CD14-positive monocyte (primary cell): ENCODE data around the gene ASIC2. TPM values are rescaled to one million over a fixed set of nuclear protein-coding genes. Genes with fewer than 3 reads are reported as not detected.

Experiments used
- DNase-seq, 3 donors: peaks; one replicate each; pipeline ENCODE4 v3.0.0-alpha.2; 2011 to 2022
- H2AFZ ChIP-seq: 2 replicates; pipeline ENCODE4 v1.6.0; 2012; ENCODE audit warnings: mild to moderate bottlenecking, low read depth, low read length, inconsistent platforms; ENCODE audit not compliant: insufficient read depth, poor library complexity, severe bottlenecking
- H3K27ac ChIP-seq, 2 donors: 1 replicate in 1 of 2; 2 replicates in 1 of 2; pipeline ENCODE4 v1.5.1; 2012 to 2013; ENCODE audit warnings: low read length in 2 of 2, control low read depth in 1 of 2, inconsistent platforms in 1 of 2, low read depth in 1 of 2, mild to moderate bottlenecking in 1 of 2
- H3K27me3 ChIP-seq, 2 donors: one replicate each; pipeline versions ENCODE4 v1.6.0 to v1.6.1; 2011 to 2013; ENCODE audit warnings: low read length in 2 of 2; ENCODE audit not compliant: control insufficient read depth in 2 of 2, insufficient read depth in 2 of 2
- H3K36me3 ChIP-seq, 2 donors: replicated peaks in 1 of 2; 1 replicate in 1 of 2; 2 replicates in 1 of 2; pipeline versions ENCODE4 v1.5.1 to v1.6.1; 2012 to 2013; ENCODE audit warnings: low read length in 2 of 2, control low read depth in 1 of 2, inconsistent platforms in 1 of 2, mild to moderate bottlenecking in 1 of 2; ENCODE audit not compliant: insufficient read depth in 2 of 2, control insufficient read depth in 1 of 2
- H3K4me1 ChIP-seq, 2 donors: 1 replicate in 1 of 2; 2 replicates in 1 of 2; pipeline versions ENCODE4 v1.5.1 to v1.6.1; 2012 to 2013; ENCODE audit warnings: low read length in 2 of 2, control low read depth in 1 of 2, inconsistent platforms in 1 of 2, mild to moderate bottlenecking in 1 of 2, moderate library complexity in 1 of 2; ENCODE audit not compliant: insufficient read depth in 2 of 2, control insufficient read depth in 1 of 2
- H3K4me2 ChIP-seq: replicated peaks from 2 replicates; pipeline ENCODE3; 2012; ENCODE audit warnings: low read length, moderate library complexity, mild to moderate bottlenecking; ENCODE audit not compliant: poor library complexity, severe bottlenecking; ENCODE audit errors: extremely low read depth
- H3K4me3 ChIP-seq, 3 experiments: fragments of 200-600 bp in 1 of 3; sonication (generic) in 1 of 3; replicated peaks in 1 of 3; 1 replicate in 2 of 3; 2 replicates in 1 of 3; pipeline ENCODE4 v1.5.1; 2011 to 2013; ENCODE audit warnings: low read length in 3 of 3, mild to moderate bottlenecking in 3 of 3, control low read depth in 2 of 3, low read depth in 2 of 3, inconsistent platforms in 1 of 3, moderate library complexity in 1 of 3
- H3K79me2 ChIP-seq: 2 replicates; pipeline ENCODE4 v1.6.0; 2012; ENCODE audit warnings: mild to moderate bottlenecking, control low read depth, inconsistent platforms, low read length, moderate library complexity; ENCODE audit not compliant: insufficient read depth
- H3K9ac ChIP-seq: 2 replicates; pipeline ENCODE4 v1.6.0; 2017; ENCODE audit warnings: low read length, mild to moderate bottlenecking; ENCODE audit not compliant: insufficient read depth, poor library complexity, severe bottlenecking
- H3K9me3 ChIP-seq, 2 donors: replicated peaks in 1 of 2; 1 replicate in 1 of 2; 2 replicates in 1 of 2; pipeline versions ENCODE4 v1.5.1 to v1.6.1; 2012 to 2013; ENCODE audit warnings: low read length in 2 of 2, control low read depth in 1 of 2; ENCODE audit not compliant: control insufficient read depth in 1 of 2, insufficient read depth in 1 of 2
- H4K20me1 ChIP-seq: 2 replicates; pipeline ENCODE4 v1.6.0; 2012; ENCODE audit warnings: mild to moderate bottlenecking, low read length, control low read depth, moderate library complexity; ENCODE audit not compliant: insufficient read depth
- H3K27ac Mint-ChIP-seq, 7 donors: one replicate each; pipeline ENCODE4 v1.8.0; 2020; ENCODE audit warnings: mild to moderate bottlenecking in 7 of 7, mixed read lengths in 7 of 7, moderate library complexity in 6 of 7, inconsistent platforms in 2 of 7
- H3K27me3 Mint-ChIP-seq, 3 donors: one replicate each; pipeline ENCODE4 v1.8.0; 2021 to 2022; ENCODE audit warnings: low read depth in 3 of 3, mild to moderate bottlenecking in 3 of 3, mixed read lengths in 3 of 3, moderate library complexity in 3 of 3, inconsistent platforms in 1 of 3
- H3K36me3 Mint-ChIP-seq, 2 donors: one replicate each; pipeline ENCODE4 v1.8.0; 2020; ENCODE audit warnings: mixed read lengths in 2 of 2, inconsistent platforms in 1 of 2, mild to moderate bottlenecking in 1 of 2
- H3K4me1 Mint-ChIP-seq: one replicate; pipeline ENCODE4 v1.8.0; 2020; ENCODE audit warnings: mild to moderate bottlenecking, mixed read lengths
- H3K4me3 Mint-ChIP-seq, 2 donors: one replicate each; pipeline ENCODE4 v1.8.0; 2020; ENCODE audit warnings: mild to moderate bottlenecking in 2 of 2, mixed read lengths in 2 of 2, moderate library complexity in 1 of 2
- H3K9me3 Mint-ChIP-seq, 7 donors: one replicate each; pipeline ENCODE4 v1.8.0; 2020 to 2022; ENCODE audit warnings: mixed read lengths in 7 of 7, mild to moderate bottlenecking in 6 of 7, moderate library complexity in 6 of 7, inconsistent platforms in 2 of 7
- WGBS: methylation state at CpG from one replicate; pipeline ENCODE4 v1.1.5; 2013; ENCODE audit warnings: missing lambda C conversion rate; ENCODE audit not compliant: insufficient coverage; 5-methylcytosine and 5-hydroxymethylcytosine counted together
- intact Hi-C, 2 donors: fragments of 100-400 bp; cut with micrococcal nuclease; formaldehyde crosslinking; loops; one replicate each; pipeline versions ENCODE4 v1.15.0 to v1.15.1; 2023
- polyA plus RNA-seq, 3 donors: library from polyadenylated mRNA; depleted of rRNA in 1 of 3; unstranded in 2 of 3; stranded (reverse) in 1 of 3; fragments of 300-500 nt in 2 of 3; fragments of >200 nt in 1 of 3; fragmentation: Illumina TruSeq in 2 of 3; gene quantifications; 1 replicate in 2 of 3; 2 replicates in 1 of 3; pipeline ENCODE4 v1.2.3, GENCODE V29; 2012 to 2021
- TF ChIP-seq, protein P1 (sequence below): fragments of 200-600 bp; IDR thresholded peaks from one replicate; pipeline ENCODE4 v1.8.0; 2022; ENCODE audit warnings: antibody characterized with exemption, mild to moderate bottlenecking

Gene ASIC2
- polyA plus RNA-seq, 3 donors = not detected

DNA sequence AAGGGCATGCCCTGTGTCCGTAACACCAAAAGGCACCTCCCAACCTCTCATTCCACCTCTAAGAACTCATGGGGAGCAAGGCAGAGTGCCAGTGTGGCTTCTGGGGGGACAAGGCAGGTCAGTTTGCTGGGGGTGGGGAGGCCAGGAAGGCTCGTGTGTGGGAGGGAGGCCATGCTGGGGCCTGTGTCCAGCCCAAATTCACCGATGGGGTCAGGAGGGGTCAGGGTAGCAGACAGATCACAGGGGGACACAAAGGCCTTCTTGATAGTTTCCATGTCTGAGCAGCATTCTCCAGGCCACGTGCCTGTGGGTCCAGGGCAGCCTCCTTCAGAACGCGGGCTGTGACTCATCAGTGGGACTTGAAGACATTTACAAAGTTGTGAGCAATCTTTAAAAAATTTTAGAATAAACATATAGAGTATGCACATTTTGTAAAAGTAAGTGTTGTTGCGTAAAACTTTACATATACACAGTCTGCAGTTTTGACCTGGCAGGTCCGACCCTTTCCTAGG is 280.5 kb downstream of the ASIC2 start:
- Histone ChIP-seq H3K9ac (no peak overlapping the region), H3K27me3 (no peaks in the 10 kb centered on the region), H2AFZ (no peak overlapping the region), H3K27ac (no peak overlapping the region), H3K4me3 (no peak overlapping the region), H3K4me2 (no peak overlapping the region), H4K20me1 (no peaks in the 10 kb centered on the region), H3K79me2 (no peaks in the 10 kb centered on the region), H3K4me1 (no peaks in the 10 kb centered on the region), H3K36me3 (no peaks in the 10 kb centered on the region), H3K9me3 (no peaks in the 10 kb centered on the region)
- TF ChIP-seq, protein P1, sequence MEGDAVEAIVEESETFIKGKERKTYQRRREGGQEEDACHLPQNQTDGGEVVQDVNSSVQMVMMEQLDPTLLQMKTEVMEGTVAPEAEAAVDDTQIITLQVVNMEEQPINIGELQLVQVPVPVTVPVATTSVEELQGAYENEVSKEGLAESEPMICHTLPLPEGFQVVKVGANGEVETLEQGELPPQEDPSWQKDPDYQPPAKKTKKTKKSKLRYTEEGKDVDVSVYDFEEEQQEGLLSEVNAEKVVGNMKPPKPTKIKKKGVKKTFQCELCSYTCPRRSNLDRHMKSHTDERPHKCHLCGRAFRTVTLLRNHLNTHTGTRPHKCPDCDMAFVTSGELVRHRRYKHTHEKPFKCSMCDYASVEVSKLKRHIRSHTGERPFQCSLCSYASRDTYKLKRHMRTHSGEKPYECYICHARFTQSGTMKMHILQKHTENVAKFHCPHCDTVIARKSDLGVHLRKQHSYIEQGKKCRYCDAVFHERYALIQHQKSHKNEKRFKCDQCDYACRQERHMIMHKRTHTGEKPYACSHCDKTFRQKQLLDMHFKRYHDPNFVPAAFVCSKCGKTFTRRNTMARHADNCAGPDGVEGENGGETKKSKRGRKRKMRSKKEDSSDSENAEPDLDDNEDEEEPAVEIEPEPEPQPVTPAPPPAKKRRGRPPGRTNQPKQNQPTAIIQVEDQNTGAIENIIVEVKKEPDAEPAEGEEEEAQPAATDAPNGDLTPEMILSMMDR = no peak
- Mint-ChIP-seq H3K36me3 (no peaks in the 10 kb centered on the region), H3K4me3 (no peak overlapping the region), H3K27ac (no peak overlapping the region), H3K9me3 (no peaks in the 10 kb centered on the region), H3K4me1 (no peaks in the 10 kb centered on the region), H3K27me3 (peaks cover 1 to 4% (median 2%) of the 10 kb centered on the region in 3 donors)
- intact Hi-C loops = no loop called here
- 94% methylated on average over 5 of the region's 8 CpGs for WGBS
- DNase-seq = no peak

DNA sequence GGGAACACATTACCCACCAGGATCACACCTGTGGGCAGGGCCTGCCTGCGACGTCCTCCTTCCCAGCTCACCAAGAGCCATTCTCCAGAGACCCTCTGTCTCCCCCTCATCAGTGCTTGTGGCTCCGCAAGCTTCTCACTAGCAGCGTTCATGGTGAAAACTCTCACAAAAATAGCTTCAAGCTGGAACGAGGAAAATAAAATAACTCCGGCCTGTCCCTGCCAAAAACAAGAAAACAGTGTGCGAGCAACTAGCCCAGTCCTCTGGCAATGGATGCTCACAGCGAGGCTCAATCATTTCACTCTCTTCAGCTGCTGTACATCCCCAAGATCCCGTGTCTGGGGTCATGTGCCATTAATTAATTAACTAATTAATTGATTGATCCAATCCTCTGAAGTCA is 283.5 kb downstream of the ASIC2 start:
- DNase-seq = no peak
- H3K9ac ChIP-seq = no peak overlapping the region
- WGBS = 100% methylated on average over 7 of the region's 9 CpGs
- no peaks in the 10 kb centered on the region for H3K4me1 ChIP-seq
- peaks cover 0 to 4% (median 2%) of the 10 kb centered on the region in 3 donors for H3K27me3 Mint-ChIP-seq
- TF ChIP-seq, protein P1 = no peak
- H3K9me3 Mint-ChIP-seq = peaks cover 0 to 1% (median 0%) of the 10 kb centered on the region in 7 donors
- no peak overlapping the region for H2AFZ ChIP-seq
- H3K27me3 ChIP-seq = peaks cover 0 to 2% of the 10 kb centered on the region in 2 donors
- no peak overlapping the region for H3K4me3 Mint-ChIP-seq
- H3K4me1 Mint-ChIP-seq = no peaks in the 10 kb centered on the region
- H4K20me1 ChIP-seq = no peaks in the 10 kb centered on the region
- no peak overlapping the region for H3K27ac Mint-ChIP-seq
- intact Hi-C loops = no loop called here
- no peak overlapping the region for H3K27ac ChIP-seq
- H3K36me3 ChIP-seq = no peaks in the 10 kb centered on the region
- H3K4me2 ChIP-seq = no peak overlapping the region
- no peaks in the 10 kb centered on the region for H3K9me3 ChIP-seq
- no peaks in the 10 kb centered on the region for H3K79me2 ChIP-seq
- no peaks in the 10 kb centered on the region for H3K36me3 Mint-ChIP-seq
- no peak overlapping the region for H3K4me3 ChIP-seq
